H1 (cell line): ENCODE measurements around the gene KLF13. TPM values are rescaled to one million over a fixed set of nuclear protein-coding genes. Genes with fewer than 3 reads are reported as not detected.

Experiments
- ASH2L ChIP-seq: fragments of 200-600, 300-600 bp; sonication (generic); IDR thresholded peaks from one replicate; pipeline ENCODE4 v1.7.1; 2017; ENCODE audit warnings: low read length
- BACH1 ChIP-seq: IDR thresholded peaks from 2 replicates; pipeline ENCODE4 v1.6.1; 2012; ENCODE audit warnings: low read length, improper control_type of control experiment
- GABPA ChIP-seq: IDR thresholded peaks from 2 replicates; pipeline ENCODE4 v1.6.1; 2011; ENCODE audit warnings: mild to moderate bottlenecking, low read length, moderate library complexity, borderline replicate concordance; ENCODE audit not compliant: insufficient read depth
- NANOG ChIP-seq: IDR thresholded peaks from 2 replicates; pipeline ENCODE4 v1.6.1; 2011; ENCODE audit warnings: low read length, low read depth, mild to moderate bottlenecking, inconsistent platforms; ENCODE audit not compliant: insufficient read depth, poor library complexity, severe bottlenecking
- NRF1 ChIP-seq: IDR thresholded peaks from 2 replicates; pipeline ENCODE4 v1.6.1; 2011; ENCODE audit warnings: mild to moderate bottlenecking, low read depth, low read length, improper control_type of control experiment
- PHF8 ChIP-seq: fragments of 200-600 bp; sonication (generic); conservative IDR thresholded peaks from 2 replicates; pipeline ENCODE4 v1.7.1; 2012; ENCODE audit warnings: low read depth, mild to moderate bottlenecking, inconsistent platforms, low read length, moderate library complexity
- TCF12 ChIP-seq: IDR thresholded peaks from 2 replicates; pipeline ENCODE4 v1.6.1; 2011; ENCODE audit warnings: low read depth, mild to moderate bottlenecking, low read length
- polyA plus RNA-seq, 7 experiments: library from polyadenylated mRNA; depleted of rRNA in 3 of 7; stranded (reverse) in 5 of 7; unstranded in 2 of 7; fragments of >200 nt in 5 of 7; fragments of 200-250 nt in 2 of 7; gene quantifications; 1 replicate in 5 of 7; 2 replicates in 1 of 7; 4 replicates in 1 of 7; pipeline versions ENCODE4 v1.2.1 to v1.2.3, GENCODE V29; 2011 to 2013; ENCODE audit warnings: missing spikeins in 2 of 7, mixed read lengths in 2 of 7
- total RNA-seq: library from RNA; stranded (reverse); fragmentation: NEBNext Ultra II Directional; extraction: Animal tissue kit (Norgen Biotek cat#: 25700); gene quantifications from 2 replicates; pipeline ENCODE4 v1.2.1, GENCODE V29; 2021
- TF ChIP-seq, protein P1 (sequence below): fragments of 300-600 bp; sonication (generic); IDR thresholded peaks from 2 replicates; pipeline ENCODE4 v1.7.1; 2012; ENCODE audit warnings: low read length, moderate library complexity, mild to moderate bottlenecking, inconsistent platforms; ENCODE audit not compliant: insufficient replicate concordance

KLF13 gene
- total and polyA plus RNA-seq, 2 of the 8 experiments (the other 6 are each of a cell fraction or from before 2014, with no cell fraction given), result 18.3 to 33.4 TPM

DNA sequence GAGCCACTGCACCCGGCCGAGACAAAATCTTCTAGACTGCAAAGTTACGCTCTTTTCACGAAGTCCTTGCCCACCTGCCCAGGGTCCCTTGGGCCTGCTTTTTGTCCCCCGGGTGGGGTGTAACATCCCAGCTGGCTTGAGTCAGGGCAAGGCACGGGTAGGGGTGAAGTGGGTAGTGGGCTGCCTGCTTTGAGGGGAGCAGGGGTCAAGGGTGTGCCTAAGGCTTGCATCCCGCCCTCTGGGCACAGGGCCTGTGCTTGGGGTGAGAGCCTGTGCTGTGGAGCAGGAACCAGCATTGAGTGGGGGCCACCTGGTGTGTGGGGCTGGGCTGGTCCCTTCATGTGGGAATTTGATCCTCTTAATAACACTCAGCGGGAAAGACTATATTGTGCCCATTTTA is 74.6 kb downstream of the KLF13 start (continued):
- TF ChIP-seq, protein P1, sequence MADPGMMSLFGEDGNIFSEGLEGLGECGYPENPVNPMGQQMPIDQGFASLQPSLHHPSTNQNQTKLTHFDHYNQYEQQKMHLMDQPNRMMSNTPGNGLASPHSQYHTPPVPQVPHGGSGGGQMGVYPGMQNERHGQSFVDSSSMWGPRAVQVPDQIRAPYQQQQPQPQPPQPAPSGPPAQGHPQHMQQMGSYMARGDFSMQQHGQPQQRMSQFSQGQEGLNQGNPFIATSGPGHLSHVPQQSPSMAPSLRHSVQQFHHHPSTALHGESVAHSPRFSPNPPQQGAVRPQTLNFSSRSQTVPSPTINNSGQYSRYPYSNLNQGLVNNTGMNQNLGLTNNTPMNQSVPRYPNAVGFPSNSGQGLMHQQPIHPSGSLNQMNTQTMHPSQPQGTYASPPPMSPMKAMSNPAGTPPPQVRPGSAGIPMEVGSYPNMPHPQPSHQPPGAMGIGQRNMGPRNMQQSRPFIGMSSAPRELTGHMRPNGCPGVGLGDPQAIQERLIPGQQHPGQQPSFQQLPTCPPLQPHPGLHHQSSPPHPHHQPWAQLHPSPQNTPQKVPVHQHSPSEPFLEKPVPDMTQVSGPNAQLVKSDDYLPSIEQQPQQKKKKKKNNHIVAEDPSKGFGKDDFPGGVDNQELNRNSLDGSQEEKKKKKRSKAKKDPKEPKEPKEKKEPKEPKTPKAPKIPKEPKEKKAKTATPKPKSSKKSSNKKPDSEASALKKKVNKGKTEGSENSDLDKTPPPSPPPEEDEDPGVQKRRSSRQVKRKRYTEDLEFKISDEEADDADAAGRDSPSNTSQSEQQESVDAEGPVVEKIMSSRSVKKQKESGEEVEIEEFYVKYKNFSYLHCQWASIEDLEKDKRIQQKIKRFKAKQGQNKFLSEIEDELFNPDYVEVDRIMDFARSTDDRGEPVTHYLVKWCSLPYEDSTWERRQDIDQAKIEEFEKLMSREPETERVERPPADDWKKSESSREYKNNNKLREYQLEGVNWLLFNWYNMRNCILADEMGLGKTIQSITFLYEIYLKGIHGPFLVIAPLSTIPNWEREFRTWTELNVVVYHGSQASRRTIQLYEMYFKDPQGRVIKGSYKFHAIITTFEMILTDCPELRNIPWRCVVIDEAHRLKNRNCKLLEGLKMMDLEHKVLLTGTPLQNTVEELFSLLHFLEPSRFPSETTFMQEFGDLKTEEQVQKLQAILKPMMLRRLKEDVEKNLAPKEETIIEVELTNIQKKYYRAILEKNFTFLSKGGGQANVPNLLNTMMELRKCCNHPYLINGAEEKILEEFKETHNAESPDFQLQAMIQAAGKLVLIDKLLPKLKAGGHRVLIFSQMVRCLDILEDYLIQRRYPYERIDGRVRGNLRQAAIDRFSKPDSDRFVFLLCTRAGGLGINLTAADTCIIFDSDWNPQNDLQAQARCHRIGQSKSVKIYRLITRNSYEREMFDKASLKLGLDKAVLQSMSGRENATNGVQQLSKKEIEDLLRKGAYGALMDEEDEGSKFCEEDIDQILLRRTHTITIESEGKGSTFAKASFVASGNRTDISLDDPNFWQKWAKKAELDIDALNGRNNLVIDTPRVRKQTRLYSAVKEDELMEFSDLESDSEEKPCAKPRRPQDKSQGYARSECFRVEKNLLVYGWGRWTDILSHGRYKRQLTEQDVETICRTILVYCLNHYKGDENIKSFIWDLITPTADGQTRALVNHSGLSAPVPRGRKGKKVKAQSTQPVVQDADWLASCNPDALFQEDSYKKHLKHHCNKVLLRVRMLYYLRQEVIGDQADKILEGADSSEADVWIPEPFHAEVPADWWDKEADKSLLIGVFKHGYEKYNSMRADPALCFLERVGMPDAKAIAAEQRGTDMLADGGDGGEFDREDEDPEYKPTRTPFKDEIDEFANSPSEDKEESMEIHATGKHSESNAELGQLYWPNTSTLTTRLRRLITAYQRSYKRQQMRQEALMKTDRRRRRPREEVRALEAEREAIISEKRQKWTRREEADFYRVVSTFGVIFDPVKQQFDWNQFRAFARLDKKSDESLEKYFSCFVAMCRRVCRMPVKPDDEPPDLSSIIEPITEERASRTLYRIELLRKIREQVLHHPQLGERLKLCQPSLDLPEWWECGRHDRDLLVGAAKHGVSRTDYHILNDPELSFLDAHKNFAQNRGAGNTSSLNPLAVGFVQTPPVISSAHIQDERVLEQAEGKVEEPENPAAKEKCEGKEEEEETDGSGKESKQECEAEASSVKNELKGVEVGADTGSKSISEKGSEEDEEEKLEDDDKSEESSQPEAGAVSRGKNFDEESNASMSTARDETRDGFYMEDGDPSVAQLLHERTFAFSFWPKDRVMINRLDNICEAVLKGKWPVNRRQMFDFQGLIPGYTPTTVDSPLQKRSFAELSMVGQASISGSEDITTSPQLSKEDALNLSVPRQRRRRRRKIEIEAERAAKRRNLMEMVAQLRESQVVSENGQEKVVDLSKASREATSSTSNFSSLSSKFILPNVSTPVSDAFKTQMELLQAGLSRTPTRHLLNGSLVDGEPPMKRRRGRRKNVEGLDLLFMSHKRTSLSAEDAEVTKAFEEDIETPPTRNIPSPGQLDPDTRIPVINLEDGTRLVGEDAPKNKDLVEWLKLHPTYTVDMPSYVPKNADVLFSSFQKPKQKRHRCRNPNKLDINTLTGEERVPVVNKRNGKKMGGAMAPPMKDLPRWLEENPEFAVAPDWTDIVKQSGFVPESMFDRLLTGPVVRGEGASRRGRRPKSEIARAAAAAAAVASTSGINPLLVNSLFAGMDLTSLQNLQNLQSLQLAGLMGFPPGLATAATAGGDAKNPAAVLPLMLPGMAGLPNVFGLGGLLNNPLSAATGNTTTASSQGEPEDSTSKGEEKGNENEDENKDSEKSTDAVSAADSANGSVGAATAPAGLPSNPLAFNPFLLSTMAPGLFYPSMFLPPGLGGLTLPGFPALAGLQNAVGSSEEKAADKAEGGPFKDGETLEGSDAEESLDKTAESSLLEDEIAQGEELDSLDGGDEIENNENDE, result no peak
- TF ChIP-seq PHF8, result no peak
- no peak for TF ChIP-seq ASH2L
- TF ChIP-seq NRF1, result no peak
- no peak for TF ChIP-seq TCF12
- no peak for TF ChIP-seq GABPA
- TF ChIP-seq NANOG, result no peak
- no peak for TF ChIP-seq BACH1
- TF ChIP-seq, all 59 proteins: peak for 0
